Superior temporal gyrus (tissue), 1 donor: ENCODE data around the gene DENND6A.
"Not testable (repeated sequence)": the region's sequence is repeated elsewhere in the genome, so short reads cannot be mapped to it uniquely, and the experiment has no call there.

Experiments
- DNase-seq: peaks from one replicate; pipeline ENCODE4 v3.0.0-alpha.2; 2016; ENCODE audit errors: extremely low spot score

Gene DENND6A

GRCh38 chr3:57634259-57634658 lies 58.6 kb downstream of the DENND6A start:
- not testable (repeated sequence) for DNase-seq

- peak; percentile 80 for DNase-seq
These were observed 64.9 kb downstream of the DENND6A start for GRCh38 chr3:57627976-57628375.

GRCh38 chr3:57624801-57625200 lies 68.1 kb downstream of the DENND6A start:
- no peak for DNase-seq

GRCh38 chr3:57622362-57622761 lies 70.5 kb downstream of the DENND6A start:
- no peak for DNase-seq

- no peak for DNase-seq
These were observed 75.1 kb downstream of the DENND6A start for GRCh38 chr3:57617739-57618138.

GRCh38 chr3:57616233-57616632 lies 76.6 kb downstream of the DENND6A start:
- no peak for DNase-seq

GRCh38 chr3:57611870-57612269 lies 81.0 kb downstream of the DENND6A start:
- DNase-seq, result not testable (repeated sequence)

GRCh38 chr3:57605683-57606082 lies 87.2 kb downstream of the DENND6A start:
- no peak for DNase-seq

- no peak for DNase-seq
These were observed 87.9 kb downstream of the DENND6A start for GRCh38 chr3:57604971-57605370.

- DNase-seq, result no peak
These were observed 92.7 kb downstream of the DENND6A start for GRCh38 chr3:57600195-57600594.

- no peak for DNase-seq
These were observed 94.0 kb downstream of the DENND6A start for GRCh38 chr3:57598765-57599360.

- peak; percentile 99 for DNase-seq
These were observed 95.6 kb downstream of the DENND6A start, which contains the start of gene ARF4 for GRCh38 chr3:57597127-57597923. TSS of gene ARF4 (minus strand) at chr3:57597344. CDS start at chr3:57597140, 204 bp downstream.

GRCh38 chr3:57596495-57597126 lies 96.3 kb downstream of the DENND6A start:
- DNase-seq, result peak; percentile 41

GRCh38 chr3:57594576-57594975 lies 98.3 kb downstream of the DENND6A start:
- DNase-seq, result no peak

GRCh38 chr3:57594144-57594543 lies 98.7 kb downstream of the DENND6A start:
- no peak for DNase-seq

- DNase-seq, result no peak
These were observed 100.6 kb downstream of the DENND6A start for GRCh38 chr3:57592306-57592705.

GRCh38 chr3:57587905-57588304 lies 105.0 kb downstream of the DENND6A start:
- DNase-seq, result no peak

GRCh38 chr3:57586778-57587177 lies 106.1 kb downstream of the DENND6A start:
- no peak for DNase-seq

- no peak for DNase-seq
These were observed 109.3 kb downstream of the DENND6A start for GRCh38 chr3:57583544-57583943.

GRCh38 chr3:57582474-57583168 lies 110.3 kb downstream of the DENND6A start:
- no peak for DNase-seq

- DNase-seq, result no peak
These were observed 115.1 kb downstream of the DENND6A start for GRCh38 chr3:57577801-57578200.

GRCh38 chr3:57575966-57576626 lies 116.8 kb downstream of the DENND6A start:
- peak; percentile 55 for DNase-seq
